GM06990 (cell line): ENCODE results near the gene WLS.

Experiments
- DNase-seq: peaks from one replicate; pipeline ENCODE4 v3.0.0-alpha.2; 2011; ENCODE audit not compliant: insufficient read length; ENCODE audit errors: extremely low read depth
- H3K27me3 ChIP-seq: replicated peaks from 2 replicates; pipeline ENCODE4 v1.6.0; 2011; ENCODE audit warnings: low read length; ENCODE audit not compliant: control insufficient read depth, insufficient read depth
- H3K36me3 ChIP-seq: 2 replicates; pipeline ENCODE4 v1.5.1; 2011; ENCODE audit warnings: low read length; ENCODE audit not compliant: control insufficient read depth, insufficient read depth
- H3K4me3 ChIP-seq: replicated peaks from 2 replicates; pipeline ENCODE4 v1.5.1; 2011; ENCODE audit warnings: low read depth, mild to moderate bottlenecking, control low read depth, low read length
- TF ChIP-seq, protein P1 (sequence below): IDR thresholded peaks from 2 replicates; pipeline ENCODE4 v1.5.1; 2011; ENCODE audit warnings: low read length, control low read depth, mild to moderate bottlenecking, inconsistent platforms; ENCODE audit not compliant: insufficient read depth, poor library complexity, severe bottlenecking

Gene WLS

GRCh38 chr1:68204977-68205630, 27.2 kb downstream of the WLS start:
- TF ChIP-seq, protein P1, sequence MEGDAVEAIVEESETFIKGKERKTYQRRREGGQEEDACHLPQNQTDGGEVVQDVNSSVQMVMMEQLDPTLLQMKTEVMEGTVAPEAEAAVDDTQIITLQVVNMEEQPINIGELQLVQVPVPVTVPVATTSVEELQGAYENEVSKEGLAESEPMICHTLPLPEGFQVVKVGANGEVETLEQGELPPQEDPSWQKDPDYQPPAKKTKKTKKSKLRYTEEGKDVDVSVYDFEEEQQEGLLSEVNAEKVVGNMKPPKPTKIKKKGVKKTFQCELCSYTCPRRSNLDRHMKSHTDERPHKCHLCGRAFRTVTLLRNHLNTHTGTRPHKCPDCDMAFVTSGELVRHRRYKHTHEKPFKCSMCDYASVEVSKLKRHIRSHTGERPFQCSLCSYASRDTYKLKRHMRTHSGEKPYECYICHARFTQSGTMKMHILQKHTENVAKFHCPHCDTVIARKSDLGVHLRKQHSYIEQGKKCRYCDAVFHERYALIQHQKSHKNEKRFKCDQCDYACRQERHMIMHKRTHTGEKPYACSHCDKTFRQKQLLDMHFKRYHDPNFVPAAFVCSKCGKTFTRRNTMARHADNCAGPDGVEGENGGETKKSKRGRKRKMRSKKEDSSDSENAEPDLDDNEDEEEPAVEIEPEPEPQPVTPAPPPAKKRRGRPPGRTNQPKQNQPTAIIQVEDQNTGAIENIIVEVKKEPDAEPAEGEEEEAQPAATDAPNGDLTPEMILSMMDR, result no peak
- H3K27me3 ChIP-seq, result no peaks in the 10 kb centered on the region
- no peaks in the 10 kb centered on the region for H3K36me3 ChIP-seq
- no peak for DNase-seq
- H3K4me3 ChIP-seq, result no peak overlapping the region

- no peak for DNase-seq
- no peak overlapping the region for H3K4me3 ChIP-seq
- TF ChIP-seq, protein P1, result no peak
- H3K27me3 ChIP-seq, result no peaks in the 10 kb centered on the region
- no peaks in the 10 kb centered on the region for H3K36me3 ChIP-seq
Observed at GRCh38 chr1:68202239-68202832, 30.0 kb downstream of the WLS start.

DNA sequence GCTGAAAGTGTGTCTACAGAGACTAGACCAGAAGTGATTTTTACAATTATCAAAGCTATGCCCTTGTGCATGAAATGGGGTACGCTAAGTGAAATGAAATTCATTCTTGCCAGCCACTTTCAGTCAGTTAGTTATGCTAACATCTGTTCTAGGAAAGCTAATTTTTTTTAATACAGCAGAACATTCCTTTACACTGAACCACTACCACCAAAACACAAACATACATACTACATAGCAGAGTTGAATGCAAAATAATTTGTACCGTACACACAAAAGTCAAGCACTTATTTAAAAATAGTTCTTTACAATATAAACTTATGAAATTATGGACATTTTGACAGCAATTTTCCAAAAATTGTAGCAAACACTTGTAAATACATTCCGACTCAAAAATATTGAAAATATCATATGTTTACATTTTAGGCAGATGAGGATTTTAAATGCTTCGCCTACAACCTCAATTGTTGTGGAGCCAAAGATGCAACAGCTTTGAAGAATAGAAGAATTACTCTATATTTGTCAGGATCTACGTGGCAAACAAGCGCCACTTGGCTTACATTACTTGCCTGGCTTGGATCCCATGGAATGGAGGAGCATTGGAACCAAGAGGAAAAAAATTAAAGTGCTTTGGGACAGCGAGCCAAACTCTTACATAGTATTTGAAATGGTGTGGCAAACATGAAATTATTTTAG, 30.6 kb downstream of the WLS start:
- no peak overlapping the region for H3K4me3 ChIP-seq

DNA sequence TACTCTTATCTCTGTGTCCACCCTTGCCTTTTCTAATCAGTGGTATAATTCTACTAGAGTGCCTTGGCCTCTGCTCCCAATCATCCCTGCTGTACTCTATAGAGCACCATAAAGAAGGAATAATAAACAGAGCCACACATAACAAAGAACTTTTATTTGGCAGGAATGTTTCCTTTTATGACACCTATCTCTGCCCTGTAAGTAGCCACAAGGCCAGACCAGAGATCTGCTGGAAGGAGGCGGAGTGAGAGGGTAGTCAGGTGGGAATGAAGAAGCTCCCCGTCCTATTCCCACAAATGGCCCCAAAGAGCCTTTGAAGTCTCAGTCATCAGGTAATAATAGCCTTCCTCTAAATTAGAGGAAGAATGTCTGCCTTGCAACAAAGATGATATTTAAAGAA, 32.7 kb downstream of the WLS start:
- no peaks in the 10 kb centered on the region for H3K36me3 ChIP-seq
- H3K4me3 ChIP-seq, result no peak overlapping the region
- no peaks in the 10 kb centered on the region for H3K27me3 ChIP-seq
- DNase-seq, result no peak
- TF ChIP-seq, protein P1, result no peak

More for the DNA sequence above, 30.6 kb downstream of the WLS start:
- Histone ChIP-seq H3K36me3 (no peaks in the 10 kb centered on the region), H3K27me3 (no peaks in the 10 kb centered on the region)
- DNase-seq, result no peak
- TF ChIP-seq, protein P1, result no peak

DNA sequence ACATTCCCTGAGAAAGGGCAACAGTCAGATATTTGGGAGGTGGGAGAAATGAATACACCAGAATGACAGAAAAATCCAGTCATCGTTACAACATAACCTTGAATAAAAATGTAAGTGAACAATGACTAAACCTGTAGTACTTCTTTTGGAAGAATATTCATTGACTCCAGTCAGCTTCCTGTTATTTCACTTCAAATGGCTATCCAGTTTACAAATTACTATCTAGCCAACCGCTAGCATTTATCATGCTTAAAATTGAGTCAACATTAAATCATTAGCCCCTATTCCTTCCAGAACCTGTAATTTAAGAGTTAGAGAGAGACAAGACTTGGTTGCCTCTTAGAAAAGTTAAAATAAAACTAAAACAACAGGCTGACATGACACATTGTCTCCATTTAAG, 33.6 kb downstream of the WLS start:
- Histone ChIP-seq H3K36me3 (no peaks in the 10 kb centered on the region), H3K4me3 (no peak overlapping the region), H3K27me3 (no peaks in the 10 kb centered on the region)
- TF ChIP-seq, protein P1, result no peak
- DNase-seq, result no peak
